OCI-LY3 (cell line): ENCODE measurements around the gene NPFFR1.

Experiments used
- CTCF ChIP-seq: fragments of 200-600, 300-600 bp; sonication (generic); IDR thresholded peaks from 2 replicates; pipeline ENCODE4 v1.5.1; 2014; ENCODE audit warnings: antibody characterized with exemption, low read length, low read depth
- EZH2phosphoT487 ChIP-seq: fragments of 200-600 bp; shearing (Covaris generic); IDR thresholded peaks from 2 replicates; pipeline ENCODE4 v1.6.1; 2018; ENCODE audit warnings: antibody characterized with exemption, mixed run types, low read depth

DNA sequence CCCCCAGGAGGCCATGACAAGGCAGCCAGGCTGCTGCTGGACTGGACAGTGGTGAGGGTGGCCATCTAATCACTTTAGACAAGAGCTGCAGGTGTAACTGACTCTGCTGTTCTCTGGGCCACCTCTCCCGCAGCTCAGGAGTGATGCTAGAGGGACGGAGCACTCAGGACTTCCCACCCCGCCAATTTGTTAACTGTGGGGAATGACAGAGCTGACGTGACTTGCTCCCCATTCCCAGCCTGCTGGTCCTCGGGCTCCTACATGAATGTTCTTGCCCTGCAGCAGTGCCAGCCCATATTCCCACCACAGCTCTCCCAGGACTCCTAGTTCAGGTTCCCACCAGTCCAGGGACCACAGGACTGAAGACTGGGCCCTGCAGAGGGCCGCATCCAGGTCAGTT, 16.7 kb upstream of the NPFFR1 start:
- TF ChIP-seq CTCF (no peak), EZH2phosphoT487 (no peak)
